ENCODE measurements around the gene CELF4. TPM values are rescaled to one million over a fixed set of nuclear protein-coding genes. Genes with fewer than 3 reads are reported as not detected.

Gene CELF4
- total RNA-seq, 1 donor from 2014 or later, result 2.3 TPM

DNA sequence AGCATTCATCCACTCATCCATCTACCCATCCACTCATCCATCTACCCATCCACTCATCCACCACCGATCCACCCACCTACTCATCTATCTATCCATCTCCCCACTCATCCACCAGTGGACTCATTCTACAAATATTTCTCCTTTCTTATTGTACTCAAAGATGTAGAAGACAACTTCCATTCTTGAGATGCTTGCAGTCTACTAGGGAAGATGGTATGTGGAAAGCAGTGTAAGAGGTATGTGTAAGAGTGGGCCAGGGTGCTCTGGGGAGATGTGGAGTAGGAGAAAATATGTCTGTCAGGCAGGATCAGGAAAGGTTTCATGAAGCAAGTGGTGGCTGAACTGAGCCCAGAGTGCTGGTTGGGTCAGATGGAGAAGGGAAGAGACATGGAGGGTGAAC is 150.8 kb downstream of the CELF4 start:
- Mint-ChIP-seq H3K27ac (no peak overlapping the region), H3K27me3 (ENCODE audit: low read depth) (peaks cover 41% of the 10 kb centered on the region), H3K9me3 (no peaks in the 10 kb centered on the region), H3K4me3 (no peak overlapping the region), H3K4me1 (peaks cover 8% of the 10 kb centered on the region), H3K36me3 (no peaks in the 10 kb centered on the region)
- DNase-seq (ENCODE audit: low spot score in 2 of 2, unreplicated experiment in 2 of 2), result no peak
- no peak for TF ChIP-seq CTCF (IDR thresholded peaks at IDR 0.05; ENCODE audit: unreplicated experiment)

GRCh38 chr18:37412829-37413228 is 152.8 kb downstream of the CELF4 start:
- H3K27ac Mint-ChIP-seq, result no peak overlapping the region
- no peak for DNase-seq (ENCODE audit: low spot score in 2 of 2, unreplicated experiment in 2 of 2)
- no peaks in the 10 kb centered on the region for H3K9me3 Mint-ChIP-seq
- no peaks in the 10 kb centered on the region for H3K36me3 Mint-ChIP-seq
- H3K4me3 Mint-ChIP-seq, result no peak overlapping the region
- peaks cover 5% of the 10 kb centered on the region for H3K4me1 Mint-ChIP-seq
- peaks cover 31% of the 10 kb centered on the region for H3K27me3 Mint-ChIP-seq (ENCODE audit: low read depth)
- no peak for TF ChIP-seq CTCF (IDR thresholded peaks at IDR 0.05; ENCODE audit: unreplicated experiment)

- peaks cover 5% of the 10 kb centered on the region for H3K4me1 Mint-ChIP-seq
- no peaks in the 10 kb centered on the region for H3K9me3 Mint-ChIP-seq
- H3K27me3 Mint-ChIP-seq (ENCODE audit: low read depth), result peaks cover 28% of the 10 kb centered on the region
- no peak for DNase-seq (ENCODE audit: low spot score in 2 of 2, unreplicated experiment in 2 of 2)
- no peak overlapping the region for H3K27ac Mint-ChIP-seq
- H3K36me3 Mint-ChIP-seq, result no peaks in the 10 kb centered on the region
- H3K4me3 Mint-ChIP-seq, result no peak overlapping the region
- TF ChIP-seq CTCF (IDR thresholded peaks at IDR 0.05; ENCODE audit: unreplicated experiment), result no peak
Measured at GRCh38 chr18:37412333-37412732, 153.3 kb downstream of the CELF4 start.

DNA sequence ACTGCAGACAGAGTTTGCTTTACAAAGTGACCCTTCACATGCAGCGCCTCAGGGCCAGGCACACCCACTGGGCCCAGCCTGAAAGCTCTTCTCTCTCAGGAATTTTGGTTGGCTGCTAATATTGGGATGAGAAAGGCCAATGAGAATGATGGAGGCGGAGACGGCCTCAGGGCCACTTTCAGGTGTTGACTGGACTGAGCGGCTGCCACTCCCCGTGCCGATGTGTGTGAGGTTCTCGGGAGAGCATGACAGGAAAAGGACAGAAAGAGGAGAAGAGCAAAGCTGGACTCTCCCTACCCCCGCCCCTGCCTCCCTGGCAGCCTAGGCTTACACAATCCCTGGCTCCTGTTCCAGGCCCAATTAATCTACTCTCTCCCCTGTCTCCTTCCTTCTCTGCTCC is 155.7 kb downstream of the CELF4 start:
- Mint-ChIP-seq H3K4me3 (no peak overlapping the region), H3K4me1 (peaks cover 12% of the 10 kb centered on the region), H3K9me3 (no peaks in the 10 kb centered on the region), H3K36me3 (no peaks in the 10 kb centered on the region), H3K27ac (no peak overlapping the region), H3K27me3 (ENCODE audit: low read depth) (peaks cover 10% of the 10 kb centered on the region)
- no peak for DNase-seq (ENCODE audit: low spot score in 2 of 2, unreplicated experiment in 2 of 2)
- no peak for TF ChIP-seq CTCF (IDR thresholded peaks at IDR 0.05; ENCODE audit: unreplicated experiment)

GRCh38 chr18:37408676-37409265 is 156.8 kb downstream of the CELF4 start:
- DNase-seq (ENCODE audit: low spot score in 2 of 2, unreplicated experiment in 2 of 2), result no peak
- no peak overlapping the region for H3K4me3 Mint-ChIP-seq
- no peaks in the 10 kb centered on the region for H3K36me3 Mint-ChIP-seq
- H3K4me1 Mint-ChIP-seq, result peaks cover 12% of the 10 kb centered on the region
- no peaks in the 10 kb centered on the region for H3K9me3 Mint-ChIP-seq
- H3K27me3 Mint-ChIP-seq (ENCODE audit: low read depth), result peaks cover 10% of the 10 kb centered on the region
- no peak for TF ChIP-seq CTCF (IDR thresholded peaks at IDR 0.05; ENCODE audit: unreplicated experiment)
- no peak overlapping the region for H3K27ac Mint-ChIP-seq

- H3K27ac Mint-ChIP-seq, result no peak overlapping the region
- no peaks in the 10 kb centered on the region for H3K9me3 Mint-ChIP-seq
- peaks cover 10% of the 10 kb centered on the region for H3K27me3 Mint-ChIP-seq (ENCODE audit: low read depth)
- no peak for TF ChIP-seq CTCF (IDR thresholded peaks at IDR 0.05; ENCODE audit: unreplicated experiment)
- H3K4me3 Mint-ChIP-seq, result no peak overlapping the region
- H3K36me3 Mint-ChIP-seq, result no peaks in the 10 kb centered on the region
- H3K4me1 Mint-ChIP-seq, result peaks cover 21% of the 10 kb centered on the region
- DNase-seq (ENCODE audit: low spot score in 2 of 2, unreplicated experiment in 2 of 2), result no peak
Measured at GRCh38 chr18:37407571-37407970, 158.0 kb downstream of the CELF4 start.

Data from mesothelial cell of epicardium (in vitro differentiated cells).